GM18858 (cell line): ENCODE measurements around the gene ZNF605.
"Not testable (repeated sequence)": the region's sequence is repeated elsewhere in the genome, so short reads cannot be mapped to it uniquely, and the experiment has no call there.

Experiments
- ATAC-seq: cut with Tn5 transposase; IDR thresholded peaks from one replicate; pipeline ENCODE4 v1.9.1; 2021; ENCODE audit not compliant: unreplicated experiment

ZNF605 gene

DNA sequence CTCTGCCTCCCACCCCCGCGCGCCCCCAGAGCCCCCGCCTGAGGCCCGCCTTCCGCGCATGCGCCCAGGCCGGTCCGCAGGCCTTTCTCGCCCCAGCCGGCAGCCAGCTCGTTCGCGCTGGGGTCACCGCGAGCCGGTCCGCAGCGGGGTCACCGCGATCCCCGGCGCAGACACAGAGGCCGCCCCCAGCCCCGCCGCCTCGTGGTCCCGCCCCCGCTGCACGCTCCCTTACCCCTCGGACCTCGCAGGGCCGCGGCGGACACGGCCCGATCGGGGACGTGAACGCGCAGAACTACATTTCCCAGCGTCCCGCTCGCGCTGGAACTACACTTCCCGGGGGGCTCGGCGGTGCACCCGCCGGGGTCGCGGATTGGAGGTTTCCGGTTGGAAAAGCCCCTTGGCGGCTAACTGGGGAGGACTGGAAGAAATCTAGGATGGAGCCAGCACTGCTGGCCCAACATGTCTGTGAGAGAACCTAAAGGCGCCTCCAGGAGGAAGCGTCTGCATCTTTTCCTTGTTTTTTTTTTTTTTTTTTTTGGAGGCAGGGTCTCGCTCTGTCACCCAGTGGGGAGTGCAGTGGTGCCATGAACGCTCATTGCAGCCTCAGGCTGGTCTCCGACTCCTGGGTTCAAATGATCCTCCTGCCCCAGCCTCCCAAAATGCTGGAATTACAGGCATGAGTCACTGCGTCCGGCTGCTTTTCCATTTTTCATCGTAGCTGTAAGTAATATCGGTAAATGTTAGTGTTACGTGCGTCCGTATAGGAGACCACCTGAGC is at the start of gene ZNF605:
ZNF605 (minus strand) TSS at position 296 of the 778 bp plus-strand sequence. CDS start 10,671 bp downstream, outside the sequence.
- ATAC-seq = peak; percentile 95

- no peak for ATAC-seq
Observed at GRCh38 chr12:132998741-132999140, 42.6 kb upstream of the ZNF605 start.

GRCh38 chr12:132986885-132987225 is 30.7 kb upstream of the ZNF605 start:
- no peak for ATAC-seq

- peak; percentile 94 for ATAC-seq
Observed at GRCh38 chr12:132986001-132986884, 30.1 kb upstream of the ZNF605 start, which contains the start of gene ZNF26. Gene ZNF26, plus strand, starts transcription at chr12:132986367. Its CDS starts 474 bp downstream, at chr12:132986841.

DNA sequence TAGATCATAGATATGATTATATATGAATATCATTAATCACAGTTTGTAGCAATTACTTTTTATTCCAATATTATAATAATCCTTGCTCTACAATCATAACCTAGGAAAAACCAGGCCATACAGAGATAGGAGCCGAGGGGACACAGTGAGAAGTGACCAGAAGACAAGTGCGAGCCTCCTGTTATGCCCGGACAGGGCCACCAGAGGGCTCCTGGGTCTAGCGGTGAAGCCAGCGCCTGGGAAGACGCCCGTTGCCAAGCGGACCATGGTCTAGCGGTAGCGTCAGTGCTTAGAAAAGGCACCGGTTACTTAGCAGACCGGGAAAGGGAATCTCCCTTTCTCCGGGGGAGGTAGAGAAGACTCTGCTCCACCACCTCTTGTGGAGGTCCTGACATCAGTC is 20.8 kb upstream of the ZNF605 start:
- not testable (repeated sequence) for ATAC-seq

GRCh38 chr12:132972374-132972773 is 16.3 kb upstream of the ZNF605 start:
- no peak for ATAC-seq

DNA sequence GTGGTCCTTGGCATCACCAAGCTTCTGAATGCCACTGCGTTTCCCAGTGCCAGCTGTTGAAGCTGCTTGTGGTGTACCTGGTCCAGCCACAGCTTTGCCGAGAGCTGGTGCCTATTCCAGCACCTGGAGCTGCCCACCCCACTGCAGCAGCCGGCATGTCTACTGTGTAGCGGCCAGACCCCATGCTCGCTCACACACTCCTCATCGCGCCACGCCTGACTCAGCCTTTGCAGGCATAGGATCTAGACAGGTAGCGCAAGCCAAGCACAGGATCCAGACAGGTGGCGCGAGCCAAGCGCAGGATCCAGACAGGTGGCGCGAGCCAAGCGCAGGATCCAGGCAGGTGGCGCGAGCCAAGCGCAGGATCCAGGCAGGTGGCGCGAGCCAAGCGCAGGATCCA is 11.6 kb upstream of the ZNF605 start:
- no peak for ATAC-seq

- ATAC-seq = no peak
Observed at GRCh38 chr12:132966676-132967415, 10.7 kb upstream of the ZNF605 start.

GRCh38 chr12:132965796-132966195 is 9.7 kb upstream of the ZNF605 start:
- ATAC-seq = no peak

- ATAC-seq = not testable (repeated sequence)
Observed at GRCh38 chr12:132963947-132964346, 7.8 kb upstream of the ZNF605 start.

DNA sequence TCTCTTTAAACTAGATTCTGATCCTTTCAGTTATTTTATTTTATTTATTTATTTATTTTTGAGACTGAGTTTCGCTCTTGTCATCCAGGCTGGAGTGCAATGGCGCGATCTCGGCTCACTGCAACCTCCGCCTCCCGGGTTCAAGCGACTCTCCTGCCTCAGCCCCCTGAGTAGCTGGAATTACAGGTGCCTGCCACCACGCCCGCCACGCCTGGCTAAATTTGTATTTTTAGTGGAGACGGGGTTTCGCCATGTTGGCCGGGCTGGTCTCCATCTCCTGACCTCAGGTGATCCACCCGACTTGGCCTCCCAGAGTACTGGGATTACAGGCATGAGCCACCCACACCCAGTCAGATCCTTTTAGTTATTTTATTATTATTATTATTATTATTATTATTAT is 5.7 kb upstream of the ZNF605 start:
- not testable (repeated sequence) for ATAC-seq

GRCh38 chr12:132955094-132956010 is 754 bp downstream of the ZNF605 start:
- ATAC-seq = peak; percentile 14

DNA sequence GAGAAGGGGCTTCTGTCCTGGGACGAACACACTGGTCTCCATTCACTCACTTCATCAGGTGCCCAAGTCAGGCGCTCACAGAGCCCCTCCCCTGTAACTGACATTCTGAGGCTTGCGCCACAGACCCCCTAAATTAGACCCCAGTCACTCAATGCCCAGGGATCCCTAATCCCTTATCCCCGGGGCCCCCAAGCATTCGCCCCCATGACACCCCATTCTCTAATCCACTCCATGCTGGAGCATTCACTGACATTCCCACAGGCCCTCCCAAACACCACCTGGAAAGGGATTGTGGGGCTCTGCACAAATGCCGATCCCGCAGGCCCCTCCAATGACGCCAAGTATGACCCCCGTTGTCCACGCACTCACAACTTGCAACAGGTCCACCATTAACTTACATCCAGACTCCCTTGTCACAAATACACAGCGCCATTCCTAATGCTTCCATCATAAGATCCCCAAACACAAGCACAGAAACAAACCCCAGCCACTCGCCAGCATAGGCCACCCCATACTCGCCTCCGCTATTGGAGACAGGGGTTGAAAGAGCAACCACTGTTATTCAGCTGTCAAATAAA is 1.5 kb downstream of the ZNF605 start:
- ATAC-seq = no peak

- ATAC-seq = no peak
Observed at GRCh38 chr12:132953771-132954170, 2.3 kb downstream of the ZNF605 start.

GRCh38 chr12:132953163-132953425 is 3.0 kb downstream of the ZNF605 start:
- ATAC-seq = no peak

GRCh38 chr12:132952371-132953162 is 3.5 kb downstream of the ZNF605 start:
- ATAC-seq = no peak

GRCh38 chr12:132951649-132952048 is 4.5 kb downstream of the ZNF605 start:
- ATAC-seq = no peak

DNA sequence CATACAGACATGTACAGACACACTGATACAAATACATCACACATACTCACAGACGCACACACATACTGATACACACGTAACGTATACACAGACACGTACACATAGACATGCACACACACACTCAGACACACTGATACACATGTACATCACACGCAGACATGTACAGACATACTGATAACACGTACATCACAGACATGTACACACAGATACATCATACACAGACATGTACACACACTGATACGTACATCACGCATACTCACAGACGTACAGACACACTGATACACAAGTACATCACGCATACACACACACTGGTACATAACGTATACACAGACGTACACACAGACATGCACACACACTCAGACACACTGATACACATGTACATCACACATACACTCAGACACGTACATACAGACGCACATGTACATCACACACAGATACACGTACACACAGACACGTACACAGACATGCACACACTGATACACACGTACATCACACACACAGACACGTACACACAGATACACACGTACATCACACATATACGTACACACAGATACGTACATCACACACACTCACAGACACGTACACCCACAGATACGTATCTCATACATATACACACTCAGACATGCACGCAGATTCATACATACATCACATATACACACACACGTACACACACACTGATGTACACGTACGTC is 5.1 kb downstream of the ZNF605 start:
- ATAC-seq = no peak
